GM19240 (cell line): ENCODE measurements around the gene ELMOD3.
"Not testable (repeated sequence)": the region's sequence is repeated elsewhere in the genome, so short reads cannot be mapped to it uniquely, and the experiment has no call there.

ENCODE experiments used
- DNase-seq: peaks from one replicate; pipeline ENCODE4 v3.0.0; 2011; ENCODE audit warnings: low spot score; ENCODE audit not compliant: insufficient read length

Gene ELMOD3

DNA sequence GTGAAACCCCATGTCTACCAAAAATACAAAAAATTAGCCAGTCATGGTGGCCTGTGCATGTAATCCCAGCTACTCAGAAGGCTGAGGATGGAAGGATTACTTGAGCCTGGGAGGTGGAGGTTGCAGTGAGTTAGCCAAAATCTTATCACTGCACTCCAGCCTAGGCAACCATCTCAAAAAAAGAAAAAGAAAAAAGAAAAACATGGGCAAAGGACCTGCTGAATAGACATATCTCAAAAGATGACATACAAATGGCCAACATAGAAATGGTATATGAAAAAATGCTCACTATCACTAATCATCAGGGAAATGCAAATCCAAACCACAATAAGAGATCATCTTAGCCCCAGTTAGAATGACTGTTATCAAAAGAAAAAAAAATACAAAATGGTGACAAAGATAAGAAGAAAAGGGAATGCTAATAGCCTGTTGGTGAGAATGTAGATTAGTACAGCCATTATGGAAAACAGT, 25.4 kb upstream of the ELMOD3 start:
- no peak for DNase-seq

DNA sequence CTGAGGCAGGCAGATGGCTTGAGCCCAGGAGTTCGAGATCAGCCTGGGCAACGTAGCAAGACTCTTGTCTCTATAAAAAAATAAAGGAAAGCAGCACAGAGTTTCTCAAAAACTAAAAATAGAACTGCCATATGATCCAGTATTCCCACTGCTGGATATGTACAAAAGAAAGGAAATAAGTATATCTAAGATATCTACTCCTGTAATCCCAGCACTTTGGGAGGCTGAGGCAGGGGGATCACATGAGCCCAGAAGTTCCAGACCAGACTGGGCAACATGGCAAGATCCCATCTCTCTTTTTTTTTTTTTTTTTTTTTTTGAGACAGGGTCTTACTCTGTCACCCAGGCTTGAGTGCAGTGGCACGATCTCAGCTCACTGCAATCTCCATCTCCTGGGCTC, 24.9 kb upstream of the ELMOD3 start:
- not testable (repeated sequence) for DNase-seq

DNA sequence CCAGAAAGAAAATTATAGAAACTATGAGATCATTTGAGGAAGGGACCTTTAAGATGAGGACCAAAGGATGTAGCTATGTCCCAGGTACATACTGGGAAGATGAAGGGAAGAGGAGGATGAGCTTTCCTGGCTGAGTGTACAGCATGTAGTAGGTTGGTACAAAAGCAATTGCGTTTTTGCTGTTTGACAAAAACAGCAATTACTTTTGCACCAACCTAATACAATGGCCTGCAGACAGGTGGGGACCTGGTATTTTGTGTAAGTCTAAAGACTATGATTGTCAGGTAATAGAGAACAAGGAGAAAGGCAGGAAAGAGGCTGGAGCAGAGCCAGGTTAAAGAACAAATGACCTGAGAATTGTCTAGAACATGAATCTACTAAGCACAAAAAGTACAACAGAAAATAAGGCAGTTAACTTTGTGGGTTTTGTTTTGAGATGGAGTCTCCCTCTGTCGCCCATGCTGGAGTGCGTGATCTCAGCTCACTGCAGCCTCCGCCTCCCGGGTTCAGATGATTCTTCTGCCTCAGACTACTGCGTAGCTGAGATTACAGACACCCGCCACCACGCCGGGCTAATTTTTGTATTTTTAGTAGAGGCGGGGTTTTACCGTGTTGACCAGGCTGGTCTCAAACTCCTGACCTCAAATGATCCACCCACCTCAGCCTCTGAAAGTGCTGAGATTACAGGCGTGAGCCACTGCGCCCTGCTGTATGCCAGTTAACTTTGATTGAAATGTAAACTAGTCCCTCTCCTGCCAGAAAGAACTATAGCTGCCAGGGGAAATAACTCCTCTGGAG, 23.5 kb upstream of the ELMOD3 start:
- no peak for DNase-seq

DNA sequence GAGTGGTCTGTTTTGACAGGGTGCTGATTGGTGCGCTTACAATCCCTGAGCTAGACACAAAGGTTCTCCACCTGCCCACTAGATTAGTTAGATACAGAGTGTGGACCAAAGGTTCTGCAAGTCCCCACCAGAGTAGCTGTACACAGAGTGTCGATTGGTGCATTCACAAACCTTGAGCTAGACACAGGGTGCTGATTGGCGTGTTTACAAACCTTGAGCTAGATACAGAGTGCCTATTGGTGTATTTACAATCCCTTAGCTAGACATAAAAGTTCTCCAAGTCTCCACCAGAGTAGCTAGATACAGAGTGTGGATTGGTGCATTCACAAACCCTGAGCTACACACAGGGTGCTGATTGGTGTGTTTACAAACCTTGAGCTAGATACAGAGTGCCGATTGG, 20.7 kb upstream of the ELMOD3 start:
- DNase-seq = not testable (repeated sequence)

DNA sequence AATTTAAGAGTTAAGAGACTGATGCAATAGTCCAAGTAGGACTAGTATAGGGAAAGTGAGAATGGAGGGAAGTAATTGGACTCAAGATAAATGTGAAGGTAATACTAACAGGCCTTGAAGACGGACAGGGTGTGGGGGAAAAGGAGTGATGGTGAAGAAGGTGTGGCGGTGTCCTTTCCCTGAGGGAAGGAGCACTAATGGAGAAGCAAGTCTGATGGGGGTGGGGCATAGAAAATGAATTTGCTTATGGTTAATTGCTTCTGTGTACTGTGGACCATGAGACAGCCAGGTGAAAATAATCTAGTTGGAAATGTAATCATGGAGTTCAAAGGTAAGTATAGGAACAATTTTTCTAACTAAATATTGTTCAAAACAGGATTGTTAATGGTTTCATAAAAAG, 19.6 kb upstream of the ELMOD3 start:
- no peak for DNase-seq

DNA sequence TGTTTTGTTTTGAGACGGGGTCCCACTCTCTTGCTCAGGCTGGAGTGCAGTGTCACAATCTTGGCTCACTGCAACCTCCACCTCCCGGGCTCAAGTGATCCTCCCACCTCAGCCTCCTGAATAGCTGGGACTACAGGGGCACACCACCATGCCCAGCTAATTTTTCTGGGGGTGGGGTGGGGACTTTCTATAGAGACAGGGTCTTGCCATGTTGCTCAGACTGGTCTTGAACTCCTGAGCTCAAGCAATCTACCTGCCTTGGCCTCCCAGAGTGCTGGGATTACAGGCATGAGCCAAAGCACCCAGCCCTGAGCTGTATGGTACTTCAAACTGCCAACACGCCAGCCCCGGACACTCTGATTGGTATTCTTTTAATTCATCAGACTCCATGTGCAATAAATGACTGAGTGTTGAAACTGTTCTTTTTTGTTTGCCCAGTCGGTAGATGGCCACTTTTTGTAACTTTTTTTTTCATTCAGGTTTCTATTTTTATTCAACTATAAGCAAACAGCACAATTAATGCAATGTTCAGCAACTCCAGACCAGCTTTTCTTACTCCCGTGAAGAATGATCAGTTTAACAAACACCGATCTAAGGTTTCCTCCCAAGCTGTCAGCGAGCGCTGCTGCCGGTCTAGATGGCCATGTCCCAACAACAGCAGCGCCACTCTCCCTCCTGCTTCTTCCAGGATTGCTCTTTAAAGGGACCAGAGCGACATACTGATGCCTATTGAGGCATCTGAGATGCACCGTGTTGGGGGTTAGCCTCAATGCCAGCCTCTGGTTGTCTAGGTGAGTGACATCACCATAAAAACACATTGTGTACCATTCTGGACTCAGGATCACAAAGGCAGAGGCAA, 14.3 kb upstream of the ELMOD3 start:
- no peak for DNase-seq

DNA sequence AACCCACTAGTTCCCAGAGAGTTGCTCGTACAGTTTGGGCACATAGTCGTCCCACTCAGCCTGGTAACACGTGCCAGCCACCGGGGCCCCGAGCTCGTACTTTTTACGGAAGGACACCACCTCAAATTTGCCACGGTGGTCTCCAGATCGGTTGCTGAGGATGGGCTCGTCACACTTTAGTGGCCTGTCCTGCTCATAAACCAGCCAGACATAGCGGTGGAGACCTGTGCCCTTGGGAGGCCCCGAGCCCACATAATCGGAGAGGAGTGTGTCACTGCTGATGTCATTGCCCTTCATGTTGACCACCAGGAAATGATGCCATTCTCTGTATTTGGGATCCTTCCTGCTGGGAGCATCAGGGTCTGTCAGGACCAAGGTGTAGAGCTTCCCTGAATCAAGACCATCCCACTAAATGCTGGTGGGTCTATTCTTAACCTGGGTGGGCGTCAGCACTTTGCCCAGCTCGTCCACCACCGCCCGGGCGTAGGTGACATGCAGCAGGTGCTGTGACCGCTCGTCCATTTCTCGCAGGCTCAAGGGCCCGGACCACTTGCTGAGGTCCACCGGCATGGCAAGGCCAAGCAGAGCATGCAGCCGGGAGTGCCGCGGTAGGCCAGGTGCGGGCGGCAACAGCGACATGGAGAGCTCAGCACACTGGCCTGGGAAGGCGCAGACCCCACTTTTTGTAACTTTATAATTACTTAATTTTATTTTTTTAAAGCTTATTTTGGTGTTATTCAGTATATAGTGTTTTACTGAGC, 13.1 kb upstream of the ELMOD3 start:
- no peak for DNase-seq

DNA sequence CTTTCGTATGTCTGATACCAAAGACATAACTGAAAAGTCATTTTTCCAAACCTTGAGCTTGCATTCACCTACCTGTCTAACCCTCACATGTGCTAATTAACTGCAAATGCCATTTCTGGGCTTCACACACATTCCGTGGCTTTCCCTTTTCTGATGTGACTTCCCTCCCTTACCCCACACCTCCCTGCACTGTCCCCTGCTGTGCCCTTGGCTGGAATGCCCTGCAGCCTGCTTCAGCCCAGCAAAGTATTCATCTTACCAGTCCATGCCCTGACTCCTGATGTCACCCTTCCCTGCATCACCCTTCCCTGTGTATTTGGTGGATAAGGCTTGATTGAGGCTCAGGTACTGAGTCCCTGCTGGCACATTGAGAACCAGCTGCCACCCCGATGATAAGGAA, 12.4 kb upstream of the ELMOD3 start:
- DNase-seq = no peak

DNA sequence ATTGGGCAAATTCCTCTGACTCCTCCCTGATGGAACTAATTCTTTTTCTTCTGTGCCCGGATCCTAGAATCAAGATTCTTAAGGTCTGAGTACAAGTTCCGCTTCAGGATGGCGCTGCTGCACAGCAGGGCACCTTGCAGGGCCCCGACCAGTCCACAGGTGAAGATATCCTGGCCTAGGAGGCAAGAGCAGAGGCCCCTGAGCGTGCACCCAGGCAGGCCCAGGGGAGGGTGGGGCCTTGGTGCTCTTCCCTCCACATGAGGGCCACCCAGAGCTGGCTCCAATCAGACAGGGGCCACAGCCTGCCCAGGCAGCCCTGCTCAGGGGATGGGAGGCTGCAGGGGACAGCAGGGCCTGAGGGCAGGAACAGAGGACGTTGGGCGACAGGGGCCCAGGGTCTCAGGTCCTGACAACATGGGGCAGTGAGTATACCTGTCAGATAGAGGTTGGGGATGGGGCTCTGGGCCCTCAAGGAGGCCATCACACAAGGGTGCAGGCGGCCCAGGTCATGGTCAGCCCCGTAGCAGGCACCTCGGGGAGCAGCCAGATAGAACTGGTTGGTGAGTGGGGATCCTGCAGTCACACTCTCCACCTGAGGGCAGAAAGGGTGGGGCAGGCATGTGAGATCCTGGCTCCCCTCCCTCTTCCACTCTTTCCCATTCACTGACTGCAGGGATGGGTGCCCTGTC, 11.2 kb upstream of the ELMOD3 start:
- not testable (repeated sequence) for DNase-seq

DNA sequence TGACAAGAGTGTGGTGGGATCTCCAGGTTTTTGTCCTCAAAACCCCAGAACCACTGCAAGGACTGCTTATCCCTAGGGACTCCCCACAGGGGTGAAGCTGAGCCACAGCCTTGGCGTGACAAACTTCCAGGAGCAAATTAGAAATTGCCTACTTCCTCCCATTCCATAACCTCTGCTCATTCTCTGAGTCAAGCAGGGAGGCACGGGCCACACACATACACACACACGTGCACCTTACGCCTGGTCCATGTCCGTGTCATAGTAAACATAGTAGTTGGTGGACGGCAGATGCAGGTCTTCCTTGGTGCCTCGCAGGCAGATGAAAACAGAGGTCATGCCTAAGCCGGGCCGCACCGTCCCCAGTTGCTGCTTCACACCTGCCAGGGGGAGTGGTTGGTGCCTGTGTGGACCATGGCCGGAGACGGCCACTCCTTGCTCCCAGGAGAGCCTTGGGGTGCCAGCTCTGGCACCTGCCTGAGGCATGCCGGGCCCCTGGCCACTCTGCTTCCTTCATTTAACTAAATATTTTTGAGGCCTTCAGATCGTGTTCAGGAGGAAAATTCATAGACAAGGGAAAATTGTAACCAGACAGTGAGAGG, 10.1 kb upstream of the ELMOD3 start:
- DNase-seq = no peak

DNA sequence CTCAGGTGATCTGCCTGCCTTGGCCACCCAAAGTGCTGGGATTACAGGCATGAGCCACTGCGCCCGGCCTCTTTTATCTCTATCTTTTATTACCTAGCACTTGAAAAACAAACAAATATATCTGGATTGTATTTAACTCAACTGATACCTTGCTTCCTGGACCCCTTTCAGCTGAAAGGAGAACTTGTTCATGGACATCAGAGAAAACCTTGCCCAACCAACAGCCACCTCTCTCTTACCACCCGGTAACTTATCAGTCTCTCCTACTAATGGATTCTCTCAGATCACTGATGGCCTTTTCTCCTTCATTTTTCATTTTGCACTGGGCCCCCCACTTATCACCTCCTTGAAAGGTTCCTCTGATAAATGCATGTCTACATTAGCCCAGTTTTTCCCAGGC, 7.0 kb upstream of the ELMOD3 start:
- DNase-seq = no peak

DNA sequence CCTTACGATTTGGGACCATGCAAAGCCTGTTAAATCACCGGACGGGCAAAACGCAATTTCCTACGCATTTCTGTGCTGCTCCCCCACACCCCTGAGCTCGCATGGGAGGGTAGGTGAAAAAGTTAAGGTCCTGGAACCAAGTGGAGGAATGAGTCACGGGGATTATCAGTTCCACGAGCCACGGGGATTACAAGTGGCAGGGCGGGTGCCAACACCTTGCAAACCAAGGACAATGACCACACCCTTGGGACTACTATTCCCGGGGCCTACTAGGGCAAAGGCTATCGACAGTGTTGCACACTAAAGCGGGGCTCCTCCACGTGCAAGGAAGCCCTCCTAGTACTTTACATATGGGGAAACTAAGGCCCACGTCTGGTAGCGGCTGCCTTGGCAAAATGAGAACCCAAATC, 688 bp upstream of the ELMOD3 start:
- DNase-seq = no peak

DNA sequence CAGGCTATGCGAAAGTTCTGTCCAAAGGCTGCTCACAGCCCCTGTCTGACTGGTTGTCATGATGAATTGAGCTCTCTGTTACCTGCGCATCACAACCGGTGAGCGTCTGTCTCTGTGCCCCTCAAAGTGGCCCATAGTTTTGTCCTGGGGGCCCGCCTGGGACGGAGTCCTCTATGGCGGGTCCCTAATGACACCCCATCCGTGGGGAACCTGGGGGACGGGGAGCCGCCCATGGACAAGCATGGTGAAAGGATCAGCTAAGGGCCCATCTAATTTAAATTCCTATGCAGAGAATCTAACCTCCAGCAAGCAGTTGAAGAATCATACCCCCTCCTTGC, 473 bp downstream of the ELMOD3 start:
- DNase-seq = no peak

DNA sequence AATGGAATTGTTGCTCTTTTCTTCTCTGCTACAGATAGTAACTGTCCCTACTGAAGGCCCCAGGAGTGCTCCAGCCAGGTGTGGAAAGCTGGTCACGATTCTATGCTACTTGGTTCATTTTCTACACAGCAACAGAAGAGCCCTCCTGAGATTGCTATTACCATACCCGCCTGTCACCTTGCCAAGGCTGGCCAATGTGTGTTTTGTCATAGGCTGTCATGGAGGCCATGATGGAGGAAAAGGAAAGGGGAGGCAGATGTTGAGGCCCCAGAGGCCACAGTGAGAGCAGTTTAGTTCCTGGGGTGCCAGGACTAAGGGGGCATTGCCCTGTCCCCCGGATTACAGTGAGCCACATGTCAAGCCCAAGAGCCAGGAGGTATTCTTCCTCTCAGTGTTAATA, 952 bp downstream of the ELMOD3 start:
- no peak for DNase-seq

DNA sequence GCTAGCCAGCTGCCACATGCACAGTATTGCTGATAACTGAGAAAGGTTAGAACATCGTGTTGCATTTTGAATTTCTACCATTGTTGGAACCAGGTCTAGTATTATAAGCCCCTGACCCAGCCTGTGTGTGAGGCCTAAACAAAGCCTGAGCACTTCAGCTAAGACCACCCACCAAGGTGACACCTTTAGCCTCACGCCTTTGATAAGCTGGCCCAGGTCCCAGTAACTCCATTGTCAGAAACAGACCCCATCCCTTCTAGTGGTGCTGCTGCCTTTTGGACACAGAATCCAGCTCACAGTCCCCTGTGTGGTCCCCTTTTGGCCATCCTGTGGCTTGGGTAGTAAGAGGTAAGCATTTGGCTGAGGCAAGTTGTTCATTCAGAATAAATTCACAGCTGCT, 1.6 kb downstream of the ELMOD3 start:
- DNase-seq = no peak

DNA sequence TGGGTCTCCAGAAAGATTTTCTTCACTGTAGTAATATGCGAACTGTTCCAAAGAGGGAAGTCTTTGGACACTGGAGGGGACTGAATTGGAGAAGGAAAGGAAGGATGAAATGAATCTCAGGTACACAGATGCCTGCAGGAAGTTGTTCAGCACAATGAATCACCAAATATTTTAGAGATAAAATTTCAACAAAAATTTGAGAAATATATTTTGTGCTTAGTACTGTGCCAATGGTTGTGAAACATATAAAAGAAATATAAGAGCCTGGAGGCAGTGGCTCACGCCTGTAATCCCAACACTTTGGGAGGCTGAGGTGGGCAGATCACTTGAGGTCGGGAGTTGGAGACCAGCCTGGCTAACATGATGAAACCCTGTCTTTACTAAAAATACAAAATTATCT, 3.2 kb downstream of the ELMOD3 start:
- DNase-seq = no peak

DNA sequence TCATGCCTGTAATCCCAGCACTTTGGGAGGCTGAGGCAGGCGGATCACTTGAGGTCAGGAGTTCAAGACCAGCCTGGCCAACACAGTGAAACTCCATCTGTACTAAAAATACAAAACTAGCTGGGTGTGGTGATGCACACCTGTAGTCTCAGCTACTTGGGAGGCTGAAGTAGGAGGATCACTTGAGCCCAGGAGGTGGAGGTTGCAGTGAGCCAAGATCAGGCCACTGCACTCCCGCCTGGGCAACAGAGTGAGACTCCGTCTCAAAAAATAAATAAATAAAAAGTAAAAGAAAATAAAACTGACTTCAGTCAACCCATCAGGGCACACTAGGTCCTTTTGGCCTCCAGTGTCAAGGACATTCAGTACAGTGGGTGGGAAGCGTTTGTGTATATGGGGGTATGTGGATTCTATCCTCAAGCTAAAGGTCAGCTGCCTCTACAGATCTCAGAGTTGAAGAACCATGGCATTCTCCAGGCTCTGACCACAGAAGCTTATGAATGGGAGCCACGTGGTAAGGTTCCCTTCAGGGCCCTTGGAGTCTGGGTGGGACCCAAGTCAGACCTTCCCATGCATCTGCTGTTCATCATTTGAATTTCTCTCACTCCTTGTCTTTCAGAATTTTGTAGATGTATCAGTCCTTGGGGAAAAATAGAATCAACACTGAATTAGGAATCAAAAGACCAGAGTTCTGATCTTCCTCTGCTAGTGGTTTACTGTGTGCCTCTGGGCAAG, 8.3 kb downstream of the ELMOD3 start:
- not testable (repeated sequence) for DNase-seq

DNA sequence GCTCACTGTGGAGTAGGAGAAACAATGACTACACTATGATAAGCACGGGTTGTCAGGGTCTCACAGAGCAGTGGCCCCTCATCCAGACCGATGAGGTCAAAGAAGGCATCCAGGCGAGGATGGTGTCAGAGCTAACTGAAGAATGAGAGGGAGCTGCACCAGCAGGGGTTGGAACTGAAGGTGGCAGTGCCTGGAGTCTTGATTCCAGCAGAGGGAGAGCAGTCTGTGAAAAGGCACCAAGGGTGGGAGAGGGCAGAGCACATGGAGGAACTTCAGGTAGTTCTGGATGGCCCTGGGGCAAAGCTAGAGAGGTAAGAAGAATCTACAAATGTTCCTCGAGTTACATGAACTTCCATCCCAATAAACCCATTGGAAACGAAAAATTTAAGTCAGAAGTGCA, 12.6 kb downstream of the ELMOD3 start:
- no peak for DNase-seq

DNA sequence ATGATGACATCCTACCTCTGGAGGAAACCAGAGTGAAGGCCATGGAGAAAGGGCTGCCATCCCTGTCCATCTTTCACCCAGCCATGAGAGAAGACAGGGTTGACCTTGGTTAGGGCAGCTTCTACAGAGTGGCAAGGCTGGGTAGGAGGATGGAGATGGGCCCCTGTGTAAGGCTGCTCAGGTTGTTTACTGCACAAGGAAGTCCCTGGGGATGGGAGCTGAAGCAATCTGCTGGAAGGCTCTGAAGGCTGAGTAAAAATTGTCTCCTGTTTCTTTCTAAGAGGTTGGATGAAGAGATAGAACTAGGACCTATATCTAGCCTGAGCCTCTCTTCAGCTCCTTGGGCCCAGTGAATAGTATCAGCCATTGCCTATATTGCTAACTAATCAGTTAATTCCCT, 14.4 kb downstream of the ELMOD3 start:
- no peak for DNase-seq

DNA sequence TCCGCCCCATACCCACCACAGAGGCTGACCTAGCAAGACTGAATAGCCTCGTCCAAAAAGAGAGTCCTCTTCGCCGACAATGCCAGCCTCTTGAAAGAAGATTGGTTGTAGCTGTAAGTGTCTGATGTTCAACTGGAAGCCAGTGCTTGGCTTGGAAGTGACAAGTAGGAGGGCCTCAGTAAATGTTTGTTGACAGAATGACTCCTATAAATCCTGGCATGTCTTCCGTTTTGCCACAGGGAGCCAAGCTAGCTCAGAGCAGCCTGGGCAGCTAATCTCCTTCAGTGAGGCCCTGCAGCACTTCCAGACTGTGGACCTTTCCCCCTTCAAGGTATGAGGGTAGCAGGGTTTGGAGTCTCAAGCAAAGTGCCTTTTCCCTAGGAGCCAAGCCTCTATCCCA, 14.9 kb downstream of the ELMOD3 start:
- no peak for DNase-seq
